ENCODE results near the gene MARCHF6.

DNA sequence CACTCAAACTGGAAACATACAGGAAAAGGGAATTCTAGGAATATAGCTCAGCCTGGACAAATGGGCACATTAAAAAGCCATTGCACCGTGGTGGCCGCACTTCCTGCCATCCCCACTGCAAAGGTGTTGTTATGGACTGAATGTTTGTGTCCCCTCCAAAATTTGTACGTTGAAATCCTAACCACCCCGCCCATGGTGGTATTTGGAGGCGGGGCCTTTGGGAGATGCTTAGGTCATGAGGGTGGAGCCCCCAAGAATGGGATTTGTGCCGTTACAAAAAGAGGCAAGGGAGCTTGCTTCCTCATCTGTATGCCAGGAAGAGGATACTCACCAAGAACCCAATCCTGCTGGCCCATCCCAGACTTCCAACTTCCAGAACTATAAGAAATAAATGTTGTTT lies 44.7 kb upstream of the MARCHF6 start:
- TF ChIP-seq GATA2 (IDR thresholded peaks at IDR 0.05; ENCODE audit: low read depth, low read length), result no peak
- TF ChIP-seq GATA3 (IDR thresholded peaks at IDR 0.05; ENCODE audit: low read depth, low read length), result no peak
